Measurements from ENCODE around the gene P4HA2. TPM values are rescaled to one million over a fixed set of nuclear protein-coding genes. Genes with fewer than 3 reads are reported as not detected.

P4HA2 gene
- total RNA-seq, 1 donor from 2014 or later: 104 TPM

DNA sequence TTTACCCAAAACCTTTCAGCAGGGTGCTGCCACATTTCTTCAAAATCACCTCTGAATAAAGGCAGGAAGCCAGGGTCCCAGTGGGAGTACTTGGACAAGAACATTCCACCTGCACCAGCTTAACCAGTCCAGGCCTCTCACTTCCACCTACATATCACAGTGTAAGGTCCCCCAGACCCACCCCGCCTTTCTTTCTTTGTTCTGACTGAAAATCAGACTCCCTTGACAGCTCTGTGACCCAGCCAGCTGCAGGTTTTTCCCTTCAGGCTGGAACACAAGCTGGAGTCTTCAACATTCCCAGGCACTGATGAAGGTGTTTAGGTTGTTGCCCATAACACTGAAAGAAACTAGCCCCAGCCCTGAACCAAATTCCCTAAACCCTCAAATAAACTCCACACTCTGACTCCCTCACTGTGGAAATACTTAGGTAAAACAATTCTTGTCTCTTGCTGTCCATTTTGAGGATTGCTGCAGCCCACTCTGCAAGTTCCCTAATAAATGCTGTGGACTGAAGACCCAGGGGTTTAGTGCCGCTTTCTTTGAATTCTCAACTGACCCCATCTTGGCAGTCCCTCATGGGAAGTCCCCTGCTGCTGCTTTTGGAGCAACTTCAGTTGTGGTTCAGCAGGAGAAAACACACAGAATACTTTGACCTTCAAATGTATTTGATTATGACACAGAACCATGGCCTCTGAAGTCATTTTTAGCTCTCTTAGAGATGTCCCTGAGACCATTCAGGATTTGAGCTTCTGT lies 24.8 kb downstream of the P4HA2 start:
- DNase-seq (ENCODE audit: extremely low spot score, unreplicated experiment): peak; percentile 30
- no peak overlapping the region for H3K4me3 Mint-ChIP-seq (ENCODE audit: unreplicated experiment)
- H3K36me3 Mint-ChIP-seq (ENCODE audit: unreplicated experiment): peaks cover 68% of the 10 kb centered on the region

DNA sequence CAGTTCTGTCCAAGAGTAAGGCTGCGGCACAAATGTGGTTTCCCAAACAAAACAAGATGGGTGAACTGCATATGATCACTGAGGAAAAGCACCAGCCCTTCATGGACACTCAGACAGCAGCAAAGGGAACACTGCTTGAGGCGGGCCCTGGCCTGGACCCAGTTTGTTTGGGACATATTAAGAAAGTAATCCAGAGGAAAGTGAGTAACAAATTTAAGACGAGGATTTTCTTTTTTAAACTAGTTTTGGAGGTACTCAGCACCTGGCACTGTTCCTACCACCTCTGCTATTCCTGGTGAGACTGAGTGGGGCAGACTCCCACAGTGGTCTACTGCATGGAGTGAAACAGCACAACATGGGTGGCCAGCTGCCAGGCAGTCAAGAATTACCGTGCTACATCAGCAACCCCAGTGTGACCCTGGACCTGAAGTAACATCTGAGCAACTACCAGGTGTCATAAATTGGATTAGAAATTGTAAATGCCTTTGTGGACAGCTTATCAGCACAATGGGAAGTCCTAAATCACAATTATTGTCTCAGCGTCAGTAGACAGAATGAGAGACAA lies 28.5 kb downstream of the P4HA2 start:
- Mint-ChIP-seq H3K9me3 (ENCODE audit: unreplicated experiment) (no peaks in the 10 kb centered on the region), H3K27me3 (ENCODE audit: unreplicated experiment) (no peaks in the 10 kb centered on the region)

More for the DNA sequence above, 24.8 kb downstream of the P4HA2 start:
- TF ChIP-seq CTCF (IDR thresholded peaks at IDR 0.05): no peak
- Mint-ChIP-seq H3K4me1 (ENCODE audit: unreplicated experiment) (peaks cover 6% of the 10 kb centered on the region), H3K27me3 (ENCODE audit: unreplicated experiment) (no peaks in the 10 kb centered on the region), H3K9me3 (ENCODE audit: unreplicated experiment) (no peaks in the 10 kb centered on the region), H3K27ac (ENCODE audit: unreplicated experiment) (no peak overlapping the region)

GRCh38 chr5:132198571-132198970 lies 29.1 kb downstream of the P4HA2 start:
- H3K27ac Mint-ChIP-seq (ENCODE audit: unreplicated experiment): no peak overlapping the region
- H3K9me3 Mint-ChIP-seq (ENCODE audit: unreplicated experiment): no peaks in the 10 kb centered on the region
- no peak for TF ChIP-seq CTCF (IDR thresholded peaks at IDR 0.05)
- H3K27me3 Mint-ChIP-seq (ENCODE audit: unreplicated experiment): no peaks in the 10 kb centered on the region
- H3K4me3 Mint-ChIP-seq (ENCODE audit: unreplicated experiment): no peak overlapping the region
- no peaks in the 10 kb centered on the region for H3K4me1 Mint-ChIP-seq (ENCODE audit: unreplicated experiment)
- DNase-seq (ENCODE audit: extremely low spot score, unreplicated experiment): peak; percentile 68
- H3K36me3 Mint-ChIP-seq (ENCODE audit: unreplicated experiment): peaks cover 56% of the 10 kb centered on the region

More for the DNA sequence above, 28.5 kb downstream of the P4HA2 start:
- Mint-ChIP-seq H3K36me3 (ENCODE audit: unreplicated experiment) (peaks cover 58% of the 10 kb centered on the region), H3K4me1 (ENCODE audit: unreplicated experiment) (no peaks in the 10 kb centered on the region), H3K27ac (ENCODE audit: unreplicated experiment) (no peak overlapping the region), H3K4me3 (ENCODE audit: unreplicated experiment) (no peak overlapping the region)
- peak; percentile 66 for DNase-seq (ENCODE audit: extremely low spot score, unreplicated experiment)
- no peak for TF ChIP-seq CTCF (IDR thresholded peaks at IDR 0.05)

- peak; percentile 34 for DNase-seq (ENCODE audit: extremely low spot score, unreplicated experiment)
- Mint-ChIP-seq H3K27me3 (ENCODE audit: unreplicated experiment) (no peaks in the 10 kb centered on the region), H3K36me3 (ENCODE audit: unreplicated experiment) (peaks cover 52% of the 10 kb centered on the region), H3K4me3 (ENCODE audit: unreplicated experiment) (no peak overlapping the region), H3K27ac (ENCODE audit: unreplicated experiment) (no peak overlapping the region), H3K4me1 (ENCODE audit: unreplicated experiment) (no peaks in the 10 kb centered on the region), H3K9me3 (ENCODE audit: unreplicated experiment) (no peaks in the 10 kb centered on the region)
- no peak for TF ChIP-seq CTCF (IDR thresholded peaks at IDR 0.05)
Measured at GRCh38 chr5:132195727-132196126, 31.9 kb downstream of the P4HA2 start.

GRCh38 chr5:132193165-132193694 lies 34.4 kb downstream of the P4HA2 start:
- Mint-ChIP-seq H3K4me1 (ENCODE audit: unreplicated experiment) (no peaks in the 10 kb centered on the region), H3K27me3 (ENCODE audit: unreplicated experiment) (no peaks in the 10 kb centered on the region), H3K36me3 (ENCODE audit: unreplicated experiment) (peaks cover 40% of the 10 kb centered on the region), H3K9me3 (ENCODE audit: unreplicated experiment) (no peaks in the 10 kb centered on the region), H3K27ac (ENCODE audit: unreplicated experiment) (no peak overlapping the region), H3K4me3 (ENCODE audit: unreplicated experiment) (no peak overlapping the region)
- DNase-seq (ENCODE audit: extremely low spot score, unreplicated experiment): peak; percentile 34
- TF ChIP-seq CTCF (IDR thresholded peaks at IDR 0.05): no peak

Data from osteocyte (in vitro differentiated cells).